GM18951 (cell line): ENCODE results near the gene IZUMO4.

Experiments used
- POLR2A ChIP-seq: IDR thresholded peaks from 4 replicates; pipeline ENCODE4 v1.6.1; 2011; ENCODE audit warnings: mild to moderate bottlenecking; ENCODE audit not compliant: insufficient read length, insufficient read depth; ENCODE audit errors: extremely low read depth
- in situ Hi-C: fragments of 300-500 bp; cut with MboI; formaldehyde crosslinking; loops from one replicate; pipeline ENCODE4 v1.12.0; 2022; ENCODE audit warnings: low sequenced_read_pairs, mixed read lengths, inconsistent platforms; ENCODE audit not compliant: unreplicated experiment

Gene IZUMO4

GRCh38 chr19:2097203-2097885 lies 629 bp downstream of the IZUMO4 start:
- TF ChIP-seq POLR2A: no peak
- in situ Hi-C loops: no loop called here

GRCh38 chr19:2097886-2098327 lies 1.2 kb downstream of the IZUMO4 start:
- in situ Hi-C loops: no loop called here
- no peak for TF ChIP-seq POLR2A

DNA sequence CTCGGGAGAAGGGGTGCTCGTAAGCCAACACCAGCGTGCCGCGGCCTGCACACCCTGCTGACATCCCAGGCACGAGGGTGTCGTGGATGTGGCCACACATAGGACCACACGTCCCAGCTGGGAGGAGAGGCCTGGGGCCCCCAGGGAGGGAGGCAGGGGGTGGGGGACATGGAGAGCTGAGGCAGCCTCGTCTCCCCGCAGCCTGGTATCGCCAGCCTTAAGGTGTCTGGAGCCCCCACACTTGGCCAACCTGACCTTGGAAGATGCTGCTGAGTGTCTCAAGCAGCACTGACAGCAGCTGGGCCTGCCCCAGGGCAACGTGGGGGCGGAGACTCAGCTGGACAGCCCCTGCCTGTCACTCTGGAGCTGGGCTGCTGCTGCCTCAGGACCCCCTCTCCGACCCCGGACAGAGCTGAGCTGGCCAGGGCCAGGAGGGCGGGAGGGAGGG lies 2.4 kb downstream of the IZUMO4 start:
- in situ Hi-C loops: no loop called here
- TF ChIP-seq POLR2A: no peak

DNA sequence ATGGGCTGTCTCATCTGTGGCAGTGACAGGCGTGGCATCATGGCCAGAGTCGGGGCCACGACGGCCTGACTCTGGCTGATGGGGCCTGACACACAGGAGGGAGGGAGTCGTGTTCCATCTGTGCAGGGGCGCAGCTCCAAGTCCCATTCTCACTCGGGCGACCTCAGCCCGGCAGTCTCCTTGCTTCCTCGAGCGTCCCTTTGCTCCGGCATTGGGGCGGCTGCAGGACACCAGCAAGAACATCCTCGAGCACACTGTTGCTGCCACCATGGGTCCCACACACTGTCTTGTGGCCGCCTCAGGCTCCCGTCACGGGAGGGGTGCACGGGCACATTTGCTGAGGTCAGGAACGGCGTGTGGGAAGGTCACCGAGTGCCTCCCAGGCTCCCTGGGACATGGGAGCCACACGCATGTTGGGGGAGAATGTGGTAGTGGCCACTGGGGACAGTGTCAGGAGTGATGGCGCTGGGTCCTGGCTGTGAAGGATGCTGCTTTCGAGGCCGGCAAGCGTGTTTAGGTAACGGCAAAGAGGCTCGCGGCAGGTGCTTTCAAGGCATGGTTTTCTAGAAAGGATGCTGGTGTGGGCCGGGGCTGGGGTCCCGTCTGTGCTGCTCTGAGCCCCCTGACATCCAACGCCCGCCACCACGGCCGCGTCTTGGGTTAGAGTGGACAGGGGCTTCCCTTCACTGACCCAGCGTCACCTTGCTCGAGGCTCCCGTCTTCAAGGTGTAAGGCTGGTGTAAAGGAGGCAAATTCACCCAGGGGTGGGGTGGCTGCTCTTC lies 3.4 kb downstream of the IZUMO4 start:
- TF ChIP-seq POLR2A: no peak
- in situ Hi-C loops: no loop called here

DNA sequence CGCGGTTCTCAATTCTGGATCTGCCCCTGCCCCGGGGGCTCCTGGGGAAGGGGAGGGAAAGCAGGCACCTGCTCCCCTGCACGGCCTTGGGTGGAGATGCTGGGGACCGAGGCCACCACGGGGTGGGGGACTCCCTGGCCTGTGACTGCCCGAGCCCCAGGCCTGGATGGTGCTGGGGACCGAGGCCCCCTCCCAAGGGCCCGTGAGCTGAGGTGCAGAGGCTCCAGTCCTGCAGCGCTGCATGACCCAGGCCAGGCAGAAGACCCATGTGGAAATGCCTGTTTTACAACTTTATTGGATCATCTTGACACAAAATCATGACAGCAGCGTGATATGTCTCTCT lies 4.0 kb downstream of the IZUMO4 start:
- in situ Hi-C loops: no loop called here
- no peak for TF ChIP-seq POLR2A

- no peak for TF ChIP-seq POLR2A
- in situ Hi-C loops: no loop called here
Measured at GRCh38 chr19:2101417-2102335, 5.0 kb downstream of the IZUMO4 start.

GRCh38 chr19:2103045-2103707 lies 6.5 kb downstream of the IZUMO4 start:
- no peak for TF ChIP-seq POLR2A
- in situ Hi-C loops: no loop called here

- TF ChIP-seq POLR2A: no peak
- in situ Hi-C loops: no loop called here
Measured at GRCh38 chr19:2108251-2109016, 11.7 kb downstream of the IZUMO4 start.

GRCh38 chr19:2109046-2109864 lies 12.5 kb downstream of the IZUMO4 start:
- no peak for TF ChIP-seq POLR2A
- in situ Hi-C loops: no loop called here

- in situ Hi-C loops: no loop called here
- TF ChIP-seq POLR2A: no peak
Measured at GRCh38 chr19:2110822-2111221, 14.1 kb downstream of the IZUMO4 start.

DNA sequence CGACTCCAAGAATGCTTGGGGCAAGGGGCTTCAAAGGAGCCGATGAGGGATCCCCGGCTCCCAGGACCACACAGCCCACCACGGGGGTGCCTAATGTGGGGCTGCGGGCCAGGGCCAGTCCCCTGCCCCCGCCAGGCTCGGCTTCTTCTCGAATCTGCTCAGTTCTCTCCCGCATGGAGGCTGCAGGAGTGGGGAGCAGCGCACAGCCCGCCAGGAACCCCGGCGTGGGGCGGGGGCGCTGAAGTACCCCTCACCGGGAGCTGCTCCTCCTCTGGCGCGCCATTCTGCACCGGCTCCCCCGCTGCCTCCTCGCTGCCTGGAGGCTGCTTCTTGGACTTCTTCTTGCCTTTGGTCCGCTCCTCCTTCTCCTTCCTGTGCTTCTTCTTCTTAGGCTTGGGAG lies 14.7 kb downstream of the IZUMO4 start:
- in situ Hi-C loops: no loop called here

More for the DNA sequence above, 14.7 kb downstream of the IZUMO4 start:
- TF ChIP-seq POLR2A: no peak
